ENCODE measurements around the gene ABI3. TPM values are rescaled to one million over a fixed set of nuclear protein-coding genes. Genes with fewer than 3 reads are reported as not detected.

ABI3 gene
- total RNA-seq, 1 experiment from 2014 or later: not detected

- POLR2A ChIA-PET (ENCODE audit: unreplicated experiment): no interaction called here
- CTCF ChIA-PET: interaction anchor here (0.7 kb wide), 1 partner anchor 80 kb away, joined by 10 read pairs; no protein-coding TSS in a partner anchor
- no peaks in the 10 kb centered on the region for H3K4me1 ChIP-seq (replicated peaks; ENCODE audit: insufficient read depth)
- H3K4me2 ChIP-seq: no peak overlapping the region
- H2AFZ ChIP-seq: no peak overlapping the region
- TF ChIP-seq CTCF (conservative IDR thresholded peaks at IDR 0.05) (no peak), EZH2 (IDR thresholded peaks at IDR 0.05; ENCODE audit: low read depth) (no peak)
- H3K36me3 ChIP-seq (ENCODE audit: low read depth): no peaks in the 10 kb centered on the region
- H3K9me2 ChIP-seq (ENCODE audit: insufficient read depth): no peaks in the 10 kb centered on the region
- no peaks in the 10 kb centered on the region for H3K27me3 ChIP-seq (ENCODE audit: insufficient read depth, low read depth)
- intact Hi-C loops (cut with micrococcal nuclease; ENCODE audit: unreplicated experiment): no loop called here
- BruUV-seq (replicated peaks): no TSS peak
- no peaks in the 10 kb centered on the region for H3F3A ChIP-seq (ENCODE audit: insufficient read depth, low read depth)
- H3K9me3 ChIP-seq (ENCODE audit: insufficient read depth, low read depth): no peaks in the 10 kb centered on the region
- no peak overlapping the region for H3K4me3 ChIP-seq
- H3K79me2 ChIP-seq (ENCODE audit: low read depth): no peaks in the 10 kb centered on the region
- H4K20me1 ChIP-seq (ENCODE audit: insufficient read depth): no peaks in the 10 kb centered on the region
- no peak overlapping the region for H3K27ac ChIP-seq
- DNase-seq: no peak
These were observed 30.1 kb downstream of the ABI3 start for GRCh38 chr17:49240619-49241018.

- no peaks in the 10 kb centered on the region for H3K79me2 ChIP-seq (ENCODE audit: low read depth)
- no peaks in the 10 kb centered on the region for H3F3A ChIP-seq (ENCODE audit: insufficient read depth, low read depth)
- no peaks in the 10 kb centered on the region for H3K9me3 ChIP-seq (ENCODE audit: insufficient read depth, low read depth)
- no peak for DNase-seq
- intact Hi-C loops (cut with micrococcal nuclease; ENCODE audit: unreplicated experiment): no loop called here
- BruUV-seq (replicated peaks): no TSS peak
- no peaks in the 10 kb centered on the region for H3K9me2 ChIP-seq (ENCODE audit: insufficient read depth)
- H3K27ac ChIP-seq: no peak overlapping the region
- no peaks in the 10 kb centered on the region for H3K36me3 ChIP-seq (ENCODE audit: low read depth)
- no peaks in the 10 kb centered on the region for H4K20me1 ChIP-seq (ENCODE audit: insufficient read depth)
- no peaks in the 10 kb centered on the region for H3K4me1 ChIP-seq (replicated peaks; ENCODE audit: insufficient read depth)
- CTCF ChIA-PET: no interaction called here
- H2AFZ ChIP-seq: no peak overlapping the region
- no peak overlapping the region for H3K4me3 ChIP-seq
- POLR2A ChIA-PET (ENCODE audit: unreplicated experiment): no interaction called here
- TF ChIP-seq CTCF (conservative IDR thresholded peaks at IDR 0.05): no peak
- TF ChIP-seq EZH2 (IDR thresholded peaks at IDR 0.05; ENCODE audit: low read depth): no peak
- no peak overlapping the region for H3K4me2 ChIP-seq
- no peaks in the 10 kb centered on the region for H3K27me3 ChIP-seq (ENCODE audit: insufficient read depth, low read depth)
These were observed 30.5 kb downstream of the ABI3 start for GRCh38 chr17:49241040-49241439.

- Histone ChIP-seq H2AFZ (no peak overlapping the region), H4K20me1 (ENCODE audit: insufficient read depth) (no peaks in the 10 kb centered on the region), H3K36me3 (ENCODE audit: low read depth) (no peaks in the 10 kb centered on the region), H3K4me1 (replicated peaks; ENCODE audit: insufficient read depth) (no peaks in the 10 kb centered on the region), H3K9me3 (ENCODE audit: insufficient read depth, low read depth) (no peaks in the 10 kb centered on the region), H3K27me3 (ENCODE audit: insufficient read depth, low read depth) (no peaks in the 10 kb centered on the region), H3K79me2 (ENCODE audit: low read depth) (no peaks in the 10 kb centered on the region), H3K27ac (no peak overlapping the region), H3F3A (ENCODE audit: insufficient read depth, low read depth) (no peaks in the 10 kb centered on the region), H3K4me2 (no peak overlapping the region), H3K4me3 (no peak overlapping the region), H3K9me2 (ENCODE audit: insufficient read depth) (no peaks in the 10 kb centered on the region)
- intact Hi-C loops (cut with micrococcal nuclease; ENCODE audit: unreplicated experiment): no loop called here
- ChIA-PET POLR2A (ENCODE audit: unreplicated experiment) (no interaction called here), CTCF (interaction anchor here (0.6 kb wide), 1 partner anchor 315 kb away, joined by 3 read pairs; no protein-coding TSS in a partner anchor)
- DNase-seq: no peak
- TF ChIP-seq CTCF (conservative IDR thresholded peaks at IDR 0.05) (no peak), EZH2 (IDR thresholded peaks at IDR 0.05; ENCODE audit: low read depth) (no peak)
- no TSS peak for BruUV-seq (replicated peaks)
These were observed 31.3 kb downstream of the ABI3 start for GRCh38 chr17:49241692-49242397.

Data from PC-9 (cell line).